HG02870 (cell line): ENCODE measurements around the gene LEF1.

Experiments used
- ATAC-seq: cut with Tn5 transposase; IDR thresholded peaks from one replicate; pipeline ENCODE4 v1.9.1; 2021; ENCODE audit warnings: mild to moderate bottlenecking, moderate library complexity; ENCODE audit not compliant: unreplicated experiment

LEF1 gene

DNA sequence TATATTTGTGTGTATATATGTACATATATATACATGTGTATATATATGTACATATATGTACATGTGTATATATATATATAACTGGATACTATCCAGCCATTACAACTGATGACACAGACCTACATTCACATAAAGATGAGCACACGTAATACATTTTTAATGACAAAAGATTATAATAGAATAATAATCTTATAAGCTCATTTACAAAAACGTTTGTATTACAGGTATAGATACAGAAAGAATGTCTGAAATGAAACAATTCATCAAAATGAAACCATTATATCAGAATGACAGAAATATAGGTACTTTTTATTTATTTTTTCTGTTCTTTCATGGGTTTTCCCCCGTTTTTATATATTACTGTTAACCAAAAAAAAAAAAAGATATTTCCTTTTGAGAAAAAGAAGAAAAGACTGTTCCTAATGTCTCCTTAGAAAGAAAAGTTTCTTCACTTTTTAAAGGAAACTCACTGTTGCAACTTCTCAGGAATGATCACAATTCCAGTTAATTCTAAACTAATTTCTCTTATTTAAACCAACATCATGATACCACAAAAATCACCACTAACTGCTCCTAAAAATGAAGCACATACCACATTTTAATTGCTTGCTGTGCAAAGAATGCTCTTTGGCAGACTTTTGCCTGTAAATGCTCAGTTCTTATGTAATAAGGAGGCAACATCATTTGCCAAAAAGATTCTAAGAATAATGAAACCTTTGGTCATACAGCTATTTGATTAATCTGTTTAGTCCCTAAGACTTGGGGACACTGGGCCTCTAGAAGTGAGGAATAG is 18.9 kb downstream of the LEF1 start:
- ATAC-seq, result no peak

DNA sequence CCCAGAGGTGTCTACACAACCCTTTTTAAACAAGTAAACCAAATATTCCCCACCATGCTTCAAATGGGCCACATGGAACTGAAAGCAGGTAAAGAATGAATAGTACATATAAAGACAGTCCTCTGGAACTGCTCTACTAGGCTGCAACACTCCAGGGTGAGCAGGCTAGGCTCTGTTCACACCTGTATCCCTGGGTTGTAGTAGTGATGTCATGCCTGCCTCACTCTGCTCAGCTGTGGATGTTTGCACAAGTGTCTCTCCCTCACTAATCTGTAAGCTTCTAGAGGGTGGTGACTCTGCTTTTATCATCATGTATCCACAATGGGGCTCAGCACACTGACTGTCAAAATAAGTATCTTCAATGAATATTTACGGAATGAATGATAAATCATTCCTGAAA is 20.4 kb downstream of the LEF1 start:
- ATAC-seq, result no peak

- ATAC-seq, result no peak
Measured at GRCh38 chr4:108146819-108147218, 21.9 kb downstream of the LEF1 start.

DNA sequence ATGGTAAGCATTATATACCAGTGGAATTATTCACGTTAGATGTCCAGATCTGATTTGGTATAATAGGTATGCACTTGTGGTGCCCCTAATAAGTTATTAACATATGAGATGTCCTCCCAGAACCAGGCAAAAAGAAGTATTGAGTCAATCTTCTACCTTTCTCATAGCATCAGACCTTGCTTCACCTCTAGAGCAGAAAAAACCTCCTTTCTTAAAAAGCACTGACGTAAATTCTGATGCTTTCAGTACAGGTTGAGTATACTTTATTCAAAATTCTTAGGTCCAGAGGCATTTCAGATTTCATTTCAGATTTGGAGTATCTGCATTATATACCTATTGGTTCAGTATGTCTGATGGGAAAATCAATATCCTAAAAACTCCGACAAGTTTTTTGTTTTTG is 22.4 kb downstream of the LEF1 start:
- ATAC-seq, result no peak

- no peak for ATAC-seq
Measured at GRCh38 chr4:108144451-108144850, 24.3 kb downstream of the LEF1 start.

- ATAC-seq, result no peak
Measured at GRCh38 chr4:108143515-108143914, 25.2 kb downstream of the LEF1 start.

DNA sequence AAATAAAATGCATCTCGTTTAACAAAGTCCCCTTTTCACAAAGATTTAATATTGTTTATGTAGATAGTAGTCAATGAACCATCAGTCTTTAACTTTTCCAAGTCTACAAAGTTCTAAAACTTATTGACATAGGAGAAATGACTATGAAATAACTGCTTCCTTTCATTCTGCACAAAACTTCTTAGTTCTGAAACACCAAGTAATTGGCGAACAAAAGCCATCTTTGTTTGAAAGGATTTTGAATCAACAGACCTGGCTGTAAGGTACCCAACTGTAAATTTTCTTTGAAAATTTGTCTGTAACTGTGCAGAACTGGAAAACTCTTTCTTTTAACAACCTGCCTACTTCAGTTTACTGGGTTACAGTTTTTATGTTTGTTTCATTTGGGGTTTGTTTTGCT is 25.9 kb downstream of the LEF1 start:
- ATAC-seq, result no peak

GRCh38 chr4:108141213-108141950 is 27.4 kb downstream of the LEF1 start:
- ATAC-seq, result peak; percentile 47

- ATAC-seq, result no peak
Measured at GRCh38 chr4:108140328-108140727, 28.4 kb downstream of the LEF1 start.

DNA sequence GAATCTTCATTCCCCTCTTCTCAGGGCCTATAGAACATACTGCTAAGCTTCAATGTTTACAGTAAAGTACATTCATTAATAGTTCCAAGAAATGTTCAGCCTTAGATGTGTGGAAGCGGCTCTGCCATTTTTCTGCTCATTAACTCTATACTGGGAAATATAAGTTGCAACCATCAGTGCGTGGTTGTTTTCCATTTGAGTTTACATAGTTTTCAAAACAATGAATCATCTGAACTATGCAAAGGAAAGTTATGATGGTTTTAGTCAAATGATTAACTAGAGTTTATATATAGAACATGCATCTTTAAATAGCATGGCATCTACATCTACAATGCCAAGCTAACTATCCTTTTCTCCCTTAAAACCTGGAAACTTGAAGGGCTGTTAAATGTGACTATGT is 29.6 kb downstream of the LEF1 start:
- peak; percentile 37 for ATAC-seq

DNA sequence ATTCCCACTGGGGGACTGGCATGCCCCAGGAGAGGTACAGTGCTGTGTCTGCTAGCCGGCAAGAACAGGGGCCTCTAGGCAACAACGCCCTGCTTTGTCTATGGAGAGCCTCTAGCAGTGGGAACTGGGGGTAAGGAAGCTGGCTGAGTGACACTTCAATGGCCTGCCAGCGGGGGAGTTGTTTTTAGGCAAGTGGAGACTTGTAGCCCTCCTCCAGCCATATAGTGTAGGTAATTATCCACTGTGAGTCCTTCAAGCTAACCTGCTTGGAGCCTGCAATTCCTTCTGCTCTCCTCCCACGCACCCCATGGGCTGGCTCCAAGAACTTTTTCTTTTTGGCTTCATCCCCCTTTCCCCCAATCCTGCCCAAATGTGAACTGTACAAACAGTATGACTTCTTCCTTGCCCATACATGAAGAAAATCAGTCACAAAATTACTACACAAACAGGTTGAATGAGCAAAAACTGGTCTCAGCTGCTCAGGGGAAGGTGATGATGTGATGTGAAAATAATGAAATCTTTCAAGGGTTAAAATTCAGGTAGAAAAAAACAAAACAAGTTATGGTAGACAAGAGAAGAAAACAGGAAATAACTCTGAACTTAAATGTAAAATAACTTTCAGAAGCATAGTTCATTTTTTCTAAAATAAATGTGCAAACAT is 33.1 kb downstream of the LEF1 start:
- ATAC-seq, result no peak

DNA sequence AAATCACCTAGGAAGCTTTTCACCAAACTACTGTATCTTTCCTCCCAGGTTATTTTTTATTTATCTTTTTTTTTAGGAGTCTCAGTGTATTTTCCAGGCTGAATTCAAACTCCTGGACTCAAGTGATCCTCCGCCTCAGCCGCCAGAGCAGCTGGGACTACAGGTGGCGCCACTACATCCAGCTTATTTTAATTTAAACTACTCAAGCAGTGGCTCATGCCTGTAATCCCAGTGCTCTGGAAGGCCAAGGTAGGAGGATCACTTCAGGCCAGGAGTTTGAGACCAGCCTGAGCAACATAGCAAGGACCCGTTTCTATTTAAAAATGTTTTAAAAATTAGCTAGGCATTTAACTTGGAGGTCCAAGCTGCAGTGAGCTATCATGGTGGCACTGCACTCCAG is 37.8 kb downstream of the LEF1 start:
- no peak for ATAC-seq

- no peak for ATAC-seq
Measured at GRCh38 chr4:108129196-108129595, 39.5 kb downstream of the LEF1 start.

DNA sequence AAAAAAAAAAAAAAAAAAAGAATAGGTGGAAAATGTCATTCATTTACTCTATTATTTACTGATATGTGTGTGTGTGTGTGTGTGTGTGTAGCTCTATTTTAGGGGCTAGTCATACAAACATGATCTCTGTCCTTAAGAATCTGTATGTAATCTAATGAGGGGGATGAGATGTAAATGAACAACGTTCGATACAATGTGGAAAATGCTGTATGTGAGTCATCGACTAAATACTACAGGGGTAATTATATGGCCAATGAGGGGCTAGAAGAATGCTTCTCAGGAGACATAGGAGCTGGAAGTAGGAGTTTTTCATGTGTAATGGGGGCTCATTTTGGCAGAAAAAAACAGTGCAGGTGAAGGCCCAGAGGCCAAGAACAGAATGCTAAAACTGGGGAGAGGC is 41.9 kb downstream of the LEF1 start:
- ATAC-seq, result no peak

- ATAC-seq, result no peak
Measured at GRCh38 chr4:108120789-108121188, 47.9 kb downstream of the LEF1 start.

DNA sequence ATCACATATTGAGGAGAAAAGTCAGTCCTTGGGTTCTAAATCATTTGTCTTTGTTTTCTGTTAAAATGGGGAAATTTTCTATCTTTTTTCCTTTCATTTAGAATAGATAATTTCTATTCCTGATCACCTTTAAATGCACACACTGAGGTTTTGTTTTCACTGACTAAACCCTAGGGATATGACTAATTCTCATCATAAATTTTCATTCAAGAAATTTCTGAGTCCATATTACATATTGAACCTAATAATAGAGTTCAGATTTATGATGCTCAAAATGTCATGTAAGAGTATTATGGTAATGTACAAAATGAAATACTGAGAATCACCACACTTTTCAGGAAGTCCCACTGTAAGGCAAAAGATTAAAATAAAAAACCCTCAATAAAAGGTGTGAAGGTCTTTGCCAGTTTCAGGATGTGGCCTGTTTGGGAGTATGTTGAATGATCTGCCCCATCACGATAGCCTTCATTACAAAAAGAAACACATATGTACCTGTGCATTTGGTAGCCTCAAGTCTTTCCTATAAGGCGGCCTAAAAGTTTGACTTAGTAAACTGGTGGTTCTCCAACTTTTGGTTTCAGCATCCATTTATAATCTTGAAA is 49.4 kb downstream of the LEF1 start:
- ATAC-seq, result peak; percentile 3

- ATAC-seq, result peak; percentile 92
Measured at GRCh38 chr4:108118505-108118904, 50.2 kb downstream of the LEF1 start.

- ATAC-seq, result no peak
Measured at GRCh38 chr4:108117418-108118182, 51.1 kb downstream of the LEF1 start.

GRCh38 chr4:108116423-108117168 is 52.1 kb downstream of the LEF1 start:
- no peak for ATAC-seq

DNA sequence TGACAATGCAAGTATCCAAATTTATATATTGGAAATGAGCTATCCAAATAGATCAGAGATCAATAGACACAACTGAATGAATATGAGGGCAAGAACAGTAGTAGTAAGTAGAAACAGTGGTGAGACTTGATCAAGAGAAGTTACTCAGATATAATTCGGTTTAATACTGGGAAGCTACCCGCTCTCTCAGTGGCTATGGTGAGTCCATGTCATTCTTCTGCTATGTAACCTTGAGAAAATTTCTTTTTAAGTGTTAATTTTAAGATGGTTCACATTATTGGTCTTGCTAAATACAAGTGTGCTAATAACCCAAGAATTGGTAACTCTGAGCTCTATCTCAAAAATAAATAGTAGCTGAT is 53.6 kb downstream of the LEF1 start:
- ATAC-seq, result no peak
